NK-92 (cell line): Measurements from ENCODE around the gene SPATA31D1.

Experiments used
- DNase-seq: peaks from one replicate; lab custom pipeline; 2025; ENCODE audit not compliant: unreplicated experiment; lab: John Stamatoyannopoulos, UW

The SPATA31D1 gene

GRCh38 chr9:82021198-82021597 lies 32.6 kb downstream of the SPATA31D1 start:
- DNase-seq, result no peak

GRCh38 chr9:82022121-82022520 lies 33.5 kb downstream of the SPATA31D1 start:
- no peak for DNase-seq

- no peak for DNase-seq
These were observed 36.3 kb downstream of the SPATA31D1 start for GRCh38 chr9:82024908-82025307.

GRCh38 chr9:82031538-82032280 lies 43.1 kb downstream of the SPATA31D1 start:
- DNase-seq, result no peak

- no peak for DNase-seq
These were observed 46.6 kb downstream of the SPATA31D1 start for GRCh38 chr9:82034956-82035731.

GRCh38 chr9:82036086-82036485 lies 47.5 kb downstream of the SPATA31D1 start:
- no peak for DNase-seq

- no peak for DNase-seq
These were observed 48.6 kb downstream of the SPATA31D1 start for GRCh38 chr9:82037126-82037525.

- no peak for DNase-seq
These were observed 50.3 kb downstream of the SPATA31D1 start for GRCh38 chr9:82038897-82039296.
